Spleen (tissue), 11 donors: Measurements from ENCODE around the gene ERG. TPM values are rescaled to one million over a fixed set of nuclear protein-coding genes. Genes with fewer than 3 reads are reported as not detected.

Experiments used
- DNase-seq: peaks from one replicate; pipeline ENCODE4 v3.0.0-alpha.2; 2020
- H3K27ac ChIP-seq, 8 donors: fragments of 200-600 bp; sonication (generic) in 7 of 8; 1 replicate in 4 of 8; 2 replicates in 4 of 8; pipeline versions ENCODE4 v1.5.0 to v1.8.0; 2016 to 2021; ENCODE audit warnings: inconsistent platforms in 4 of 8, mild to moderate bottlenecking in 4 of 8, moderate library complexity in 1 of 8
- H3K27me3 ChIP-seq, 7 donors: fragments of 200-600 bp; sonication (generic) in 6 of 7; replicated peaks in 1 of 7; 1 replicate in 4 of 7; 2 replicates in 3 of 7; pipeline versions ENCODE4 v1.5.0 to v1.8.0; 2016 to 2021; ENCODE audit warnings: inconsistent platforms in 3 of 7, mild to moderate bottlenecking in 1 of 7
- H3K36me3 ChIP-seq, 6 donors: fragments of 200-600 bp; sonication (generic) in 5 of 6; 1 replicate in 4 of 6; 2 replicates in 2 of 6; pipeline versions ENCODE4 v1.5.0 to v1.8.0; 2016 to 2021; ENCODE audit warnings: inconsistent platforms in 2 of 6
- H3K4me1 ChIP-seq, 6 donors: fragments of 200-600 bp; sonication (generic) in 5 of 6; 1 replicate in 3 of 6; 2 replicates in 3 of 6; pipeline versions ENCODE4 v1.5.0 to v1.8.0; 2016 to 2021; ENCODE audit warnings: inconsistent platforms in 3 of 6
- H3K4me3 ChIP-seq, 8 donors: fragments of 200-600 bp; sonication (generic) in 7 of 8; 1 replicate in 4 of 8; 2 replicates in 4 of 8; pipeline versions ENCODE4 v1.5.0 to v1.8.0; 2016 to 2021; ENCODE audit warnings: inconsistent platforms in 4 of 8, mild to moderate bottlenecking in 4 of 8, moderate library complexity in 2 of 8
- H3K9me3 ChIP-seq, 8 donors: fragments of 200-600 bp; sonication (generic) in 7 of 8; 1 replicate in 4 of 8; 2 replicates in 4 of 8; pipeline versions ENCODE4 v1.5.0 to v1.8.0; 2016 to 2021; ENCODE audit warnings: inconsistent platforms in 4 of 8
- POLR2A ChIP-seq, 3 donors: fragments of 450-650 bp; IDR thresholded peaks; one replicate each; pipeline ENCODE4 v1.5.1; 2017; ENCODE audit warnings: antibody characterized with exemption in 3 of 3, mild to moderate bottlenecking in 1 of 3
- POLR2AphosphoS5 ChIP-seq, 3 donors: sonication (generic); formaldehyde crosslinking; IDR thresholded peaks; one replicate each; pipeline ENCODE4 v1.5.1; 2017; ENCODE audit warnings: antibody characterized with exemption in 3 of 3
- WGBS, 5 donors: extraction: QIAGEN DNeasy Blood & Tissue Kit in 3 of 5; methylation state at CpG; one replicate each; pipeline versions ENCODE4 v1.1.5 to v1.1.7; 2013 to 2018; 5-methylcytosine and 5-hydroxymethylcytosine counted together
- intact Hi-C: fragments of 100-400 bp; cut with DNase I; formaldehyde crosslinking; loops from one replicate; pipeline ENCODE4 v1.15.0; 2023; ENCODE audit warnings: low total_unique reads
- polyA plus RNA-seq, 3 donors: library from polyadenylated mRNA; stranded (reverse); fragments of 200-250 nt; gene quantifications; one replicate each; pipeline ENCODE4 v1.2.1, GENCODE V29; 2013
- total RNA-seq, 7 donors: library from RNA; depleted of rRNA in 3 of 7; stranded (reverse); fragments of >200 nt in 3 of 7; fragmentation: NEBNext Ultra II Directional in 4 of 7; extraction: Animal tissue kit (Norgen Biotek cat#: 25700) in 4 of 7; gene quantifications; one replicate each; pipeline versions ENCODE4 v1.1.0 to v1.2.1, GENCODE V29; 2016 to 2021
- TF ChIP-seq, protein P1 (sequence below), 11 experiments: fragments of 200-600 bp in 7 of 11; fragments of 450-650 bp in 4 of 11; sonication (generic) in 4 of 11; IDR thresholded peaks in 8 of 11; conservative IDR thresholded peaks in 3 of 11; 1 replicate in 7 of 11; 2 replicates in 4 of 11; pipeline versions ENCODE4 v1.4.0 to v1.8.0; 2016 to 2021; ENCODE audit warnings: antibody characterized with exemption in 11 of 11, inconsistent platforms in 4 of 11, mild to moderate bottlenecking in 1 of 11
- donor health status: healthy with polysubstance abuse.
- donor health status: DM: no; HTN: no; CAD: no; lungs with moderate emphysema.
- donor health status: DM: no; HTN: no; CAD: no.
- donor health status: Bipolar disorder and iron deficiency.
- donor health status: healthy.
- donor health status: DM: no; HTN: no; CAD: no.
- donor health status: DM: yes; HTN: yes; CAD: no.

ERG gene
- total and polyA plus RNA-seq, 10 donors = 7.3 to 93.8 (median 57.5) TPM

DNA sequence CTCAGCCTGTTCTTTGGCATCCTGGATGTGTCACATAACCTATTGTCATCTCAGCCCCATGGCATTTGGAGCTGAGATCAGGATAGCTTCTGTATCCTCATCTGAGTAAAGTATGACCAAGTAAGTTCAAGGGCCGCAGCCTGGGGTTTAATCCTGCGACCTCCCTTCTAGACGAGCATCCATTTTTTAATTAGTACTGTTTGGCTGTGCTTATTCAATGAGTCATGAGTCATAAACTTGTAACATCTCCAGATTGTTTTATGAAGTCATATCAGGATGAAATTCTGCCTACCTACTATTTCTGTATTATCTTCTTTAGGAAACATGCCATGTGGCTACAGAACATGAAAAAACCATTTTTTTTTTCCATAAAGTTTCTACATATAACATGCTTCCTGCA, 119.1 kb downstream of the ERG start:
- intact Hi-C loops = no loop called here
- no peak overlapping the region for H3K27ac ChIP-seq
- DNase-seq = no peak
- 81 to 91% (median 89%) methylated on average over 3 of the region's 3 CpGs for WGBS, 5 donors
- H3K4me1 ChIP-seq = peaks cover 0 to 30% (median 15%) of the 10 kb centered on the region in 6 donors
- TF ChIP-seq POLR2AphosphoS5 (IDR thresholded peaks at IDR 0.05) (no peak), POLR2A (IDR thresholded peaks at IDR 0.05) (no peak)
- TF ChIP-seq, protein P1, sequence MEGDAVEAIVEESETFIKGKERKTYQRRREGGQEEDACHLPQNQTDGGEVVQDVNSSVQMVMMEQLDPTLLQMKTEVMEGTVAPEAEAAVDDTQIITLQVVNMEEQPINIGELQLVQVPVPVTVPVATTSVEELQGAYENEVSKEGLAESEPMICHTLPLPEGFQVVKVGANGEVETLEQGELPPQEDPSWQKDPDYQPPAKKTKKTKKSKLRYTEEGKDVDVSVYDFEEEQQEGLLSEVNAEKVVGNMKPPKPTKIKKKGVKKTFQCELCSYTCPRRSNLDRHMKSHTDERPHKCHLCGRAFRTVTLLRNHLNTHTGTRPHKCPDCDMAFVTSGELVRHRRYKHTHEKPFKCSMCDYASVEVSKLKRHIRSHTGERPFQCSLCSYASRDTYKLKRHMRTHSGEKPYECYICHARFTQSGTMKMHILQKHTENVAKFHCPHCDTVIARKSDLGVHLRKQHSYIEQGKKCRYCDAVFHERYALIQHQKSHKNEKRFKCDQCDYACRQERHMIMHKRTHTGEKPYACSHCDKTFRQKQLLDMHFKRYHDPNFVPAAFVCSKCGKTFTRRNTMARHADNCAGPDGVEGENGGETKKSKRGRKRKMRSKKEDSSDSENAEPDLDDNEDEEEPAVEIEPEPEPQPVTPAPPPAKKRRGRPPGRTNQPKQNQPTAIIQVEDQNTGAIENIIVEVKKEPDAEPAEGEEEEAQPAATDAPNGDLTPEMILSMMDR (IDR thresholded peaks at IDR 0.05 in 8 of 11, conservative IDR thresholded peaks at IDR 0.05 in 3 of 11) = no peak
- H3K27me3 ChIP-seq = peaks cover 0 to 14% (median 0%) of the 10 kb centered on the region in 7 donors
- H3K36me3 ChIP-seq = peaks cover 0 to 30% (median 0%) of the 10 kb centered on the region in 6 donors
- H3K4me3 ChIP-seq = no peak overlapping the region
- H3K9me3 ChIP-seq = peaks cover 0 to 3% (median 0%) of the 10 kb centered on the region in 8 donors

DNA sequence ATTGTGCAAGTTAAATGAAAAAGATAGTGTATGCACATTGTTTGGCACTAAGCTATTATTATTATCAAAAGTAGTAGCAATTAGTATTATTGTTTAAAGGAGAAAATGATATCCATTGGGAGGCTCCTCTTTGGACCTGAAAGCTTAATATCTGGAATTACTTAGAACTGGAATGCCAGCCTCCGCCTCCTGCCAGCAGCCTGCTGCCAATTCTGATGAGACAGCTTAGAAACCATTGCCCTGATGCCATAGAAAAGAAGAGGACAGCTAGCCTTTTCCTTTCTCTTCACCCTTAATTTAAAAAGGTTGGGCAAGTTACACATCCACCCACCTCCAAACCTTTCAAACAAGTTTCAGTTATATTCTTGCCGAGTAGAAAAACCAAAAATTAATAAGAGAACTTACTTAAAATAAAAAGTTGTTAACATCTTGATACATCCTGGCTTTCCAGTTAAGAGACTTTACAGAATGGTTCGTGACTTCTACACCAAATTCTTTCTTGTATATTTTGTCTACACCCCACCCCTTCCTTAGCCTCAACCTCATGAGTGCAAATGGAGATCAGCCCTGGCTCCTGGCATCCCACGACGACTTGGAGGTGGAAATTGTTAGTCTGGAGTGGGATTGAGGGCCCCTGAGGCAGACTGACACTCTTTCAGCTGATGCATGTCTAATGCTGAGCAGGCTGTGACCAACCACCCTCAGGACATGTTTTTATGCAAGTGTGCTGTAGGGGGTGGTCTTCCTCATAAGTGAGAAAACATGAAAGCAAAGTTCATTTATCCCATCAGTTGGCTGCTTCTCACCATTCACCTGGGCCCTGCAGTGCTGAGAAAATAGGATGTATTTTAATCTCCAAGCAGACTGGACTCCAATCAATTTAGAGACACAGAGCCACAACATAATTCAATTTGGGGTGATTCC, 120.8 kb downstream of the ERG start:
- Histone ChIP-seq H3K27ac (peak overlapping the region in 7 of 8 donors; percentile 5 to 66 (median 49)), H3K4me3 (peak overlapping the region in 1 of 8 donors; percentile 59), H3K4me1 (peaks cover 0 to 25% (median 12%) of the 10 kb centered on the region in 6 donors), H3K36me3 (peaks cover 0 to 13% (median 0%) of the 10 kb centered on the region in 6 donors), H3K9me3 (peaks cover 0 to 3% (median 0%) of the 10 kb centered on the region in 8 donors), H3K27me3 (peaks cover 0 to 7% (median 0%) of the 10 kb centered on the region in 7 donors)
- intact Hi-C loops = no loop called here
- TF ChIP-seq, protein P1 (IDR thresholded peaks at IDR 0.05 in 8 of 11, conservative IDR thresholded peaks at IDR 0.05 in 3 of 11) = no peak
- no peak for TF ChIP-seq POLR2A (IDR thresholded peaks at IDR 0.05)
- no peak for TF ChIP-seq POLR2AphosphoS5 (IDR thresholded peaks at IDR 0.05)
- no peak for DNase-seq
- 57 to 67% (median 58%) methylated on average over 5 of the region's 5 CpGs for WGBS, 5 donors

DNA sequence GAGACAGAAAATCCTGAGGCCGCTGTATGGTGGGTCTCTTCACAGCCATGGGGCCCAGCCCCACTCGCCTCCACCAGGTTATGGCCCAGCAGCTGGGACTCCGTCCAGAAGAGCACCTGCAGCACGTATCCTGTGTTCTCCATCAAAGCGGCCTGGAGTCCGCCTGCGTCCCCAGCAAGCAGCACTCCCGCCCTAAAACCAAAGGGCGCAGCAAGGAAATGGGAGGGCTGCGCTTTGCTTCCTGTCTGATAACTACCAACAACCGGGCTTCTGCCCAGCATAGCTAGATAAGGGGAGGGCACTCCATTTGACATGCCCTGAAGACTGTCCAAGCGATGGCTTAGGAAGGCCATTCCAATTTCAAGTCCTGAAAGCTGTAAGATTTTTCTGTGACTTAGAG, 121.6 kb downstream of the ERG start:
- intact Hi-C loops = no loop called here
- H3K4me3 ChIP-seq = peak overlapping the region in 5 of 8 donors; percentile 14 to 59 (median 28)
- peaks cover 0 to 10% (median 3%) of the 10 kb centered on the region in 8 donors for H3K9me3 ChIP-seq
- H3K36me3 ChIP-seq = peaks cover 0 to 8% (median 0%) of the 10 kb centered on the region in 6 donors
- TF ChIP-seq, protein P1 (IDR thresholded peaks at IDR 0.05 in 8 of 11, conservative IDR thresholded peaks at IDR 0.05 in 3 of 11) = no peak
- peak; percentile 69 to 85 (median 81) for TF ChIP-seq POLR2AphosphoS5 (IDR thresholded peaks at IDR 0.05)
- 9 to 30% (median 20%) methylated on average over 11 to 12 of the region's 12 CpGs for WGBS, 5 donors
- H3K27ac ChIP-seq = peak overlapping the region in 7 of 8 donors; percentile 5 to 66 (median 49)
- DNase-seq = peak; percentile 81
- peaks cover 0 to 7% (median 0%) of the 10 kb centered on the region in 7 donors for H3K27me3 ChIP-seq
- H3K4me1 ChIP-seq = peaks cover 0 to 25% (median 12%) of the 10 kb centered on the region in 6 donors

DNA sequence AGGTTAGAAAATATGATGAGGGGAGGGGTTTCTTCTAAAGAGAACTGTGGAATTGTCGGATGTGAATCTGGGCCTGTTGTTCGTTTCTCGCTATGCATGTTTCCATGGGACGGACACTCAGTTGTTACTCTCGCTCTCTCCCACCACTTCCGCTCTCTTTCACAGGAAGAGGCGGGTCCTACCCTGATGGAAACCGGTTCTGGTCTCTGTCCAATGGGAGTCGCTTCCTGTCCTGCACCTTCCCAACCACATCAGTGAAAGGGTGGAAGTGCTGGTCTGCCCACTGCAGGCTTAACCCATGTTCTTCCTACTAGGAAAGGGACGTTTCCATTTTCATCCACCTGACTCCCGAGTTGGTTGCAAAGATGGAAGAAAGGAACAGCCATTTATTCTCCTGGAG, 122.0 kb downstream of the ERG start:
- Histone ChIP-seq H3K36me3 (peaks cover 0 to 4% (median 0%) of the 10 kb centered on the region in 6 donors), H3K4me3 (peak overlapping the region in 6 of 8 donors; percentile 5 to 59 (median 27)), H3K27me3 (peaks cover 0 to 7% (median 0%) of the 10 kb centered on the region in 7 donors), H3K9me3 (peaks cover 0 to 12% (median 5%) of the 10 kb centered on the region in 8 donors), H3K4me1 (peaks cover 0 to 25% (median 12%) of the 10 kb centered on the region in 6 donors), H3K27ac (peak overlapping the region in 7 of 8 donors; percentile 5 to 66 (median 49))
- intact Hi-C loops = no loop called here
- no peak for DNase-seq
- 29 to 44% (median 33%) methylated on average over 11 of the region's 11 CpGs for WGBS, 5 donors
- no peak for TF ChIP-seq POLR2A (IDR thresholded peaks at IDR 0.05)
- TF ChIP-seq POLR2AphosphoS5 (IDR thresholded peaks at IDR 0.05) = no peak
- TF ChIP-seq, protein P1 (IDR thresholded peaks at IDR 0.05 in 8 of 11, conservative IDR thresholded peaks at IDR 0.05 in 3 of 11) = no peak
